Measurements from ENCODE around the gene SUSD1.

GRCh38 chr9:112033237-112034215 is 141.6 kb downstream of the SUSD1 start:
- TF ChIP-seq ZNF274 (CRISPR knock-in tag; IDR thresholded peaks at IDR 0.05): no peak
- no peak for TF ChIP-seq PCBP1 (IDR thresholded peaks at IDR 0.05; ENCODE audit: borderline replicate concordance, low read depth, low read length)
- no peak for TF ChIP-seq ZNF3 (CRISPR knock-in tag; IDR thresholded peaks at IDR 0.05)
- TF ChIP-seq FOXP1 (IDR thresholded peaks at IDR 0.05): no peak
- TF ChIP-seq FOXP1 (CRISPR knock-in tag; IDR thresholded peaks at IDR 0.05): peak; percentile 68
- TF ChIP-seq, protein P1, sequence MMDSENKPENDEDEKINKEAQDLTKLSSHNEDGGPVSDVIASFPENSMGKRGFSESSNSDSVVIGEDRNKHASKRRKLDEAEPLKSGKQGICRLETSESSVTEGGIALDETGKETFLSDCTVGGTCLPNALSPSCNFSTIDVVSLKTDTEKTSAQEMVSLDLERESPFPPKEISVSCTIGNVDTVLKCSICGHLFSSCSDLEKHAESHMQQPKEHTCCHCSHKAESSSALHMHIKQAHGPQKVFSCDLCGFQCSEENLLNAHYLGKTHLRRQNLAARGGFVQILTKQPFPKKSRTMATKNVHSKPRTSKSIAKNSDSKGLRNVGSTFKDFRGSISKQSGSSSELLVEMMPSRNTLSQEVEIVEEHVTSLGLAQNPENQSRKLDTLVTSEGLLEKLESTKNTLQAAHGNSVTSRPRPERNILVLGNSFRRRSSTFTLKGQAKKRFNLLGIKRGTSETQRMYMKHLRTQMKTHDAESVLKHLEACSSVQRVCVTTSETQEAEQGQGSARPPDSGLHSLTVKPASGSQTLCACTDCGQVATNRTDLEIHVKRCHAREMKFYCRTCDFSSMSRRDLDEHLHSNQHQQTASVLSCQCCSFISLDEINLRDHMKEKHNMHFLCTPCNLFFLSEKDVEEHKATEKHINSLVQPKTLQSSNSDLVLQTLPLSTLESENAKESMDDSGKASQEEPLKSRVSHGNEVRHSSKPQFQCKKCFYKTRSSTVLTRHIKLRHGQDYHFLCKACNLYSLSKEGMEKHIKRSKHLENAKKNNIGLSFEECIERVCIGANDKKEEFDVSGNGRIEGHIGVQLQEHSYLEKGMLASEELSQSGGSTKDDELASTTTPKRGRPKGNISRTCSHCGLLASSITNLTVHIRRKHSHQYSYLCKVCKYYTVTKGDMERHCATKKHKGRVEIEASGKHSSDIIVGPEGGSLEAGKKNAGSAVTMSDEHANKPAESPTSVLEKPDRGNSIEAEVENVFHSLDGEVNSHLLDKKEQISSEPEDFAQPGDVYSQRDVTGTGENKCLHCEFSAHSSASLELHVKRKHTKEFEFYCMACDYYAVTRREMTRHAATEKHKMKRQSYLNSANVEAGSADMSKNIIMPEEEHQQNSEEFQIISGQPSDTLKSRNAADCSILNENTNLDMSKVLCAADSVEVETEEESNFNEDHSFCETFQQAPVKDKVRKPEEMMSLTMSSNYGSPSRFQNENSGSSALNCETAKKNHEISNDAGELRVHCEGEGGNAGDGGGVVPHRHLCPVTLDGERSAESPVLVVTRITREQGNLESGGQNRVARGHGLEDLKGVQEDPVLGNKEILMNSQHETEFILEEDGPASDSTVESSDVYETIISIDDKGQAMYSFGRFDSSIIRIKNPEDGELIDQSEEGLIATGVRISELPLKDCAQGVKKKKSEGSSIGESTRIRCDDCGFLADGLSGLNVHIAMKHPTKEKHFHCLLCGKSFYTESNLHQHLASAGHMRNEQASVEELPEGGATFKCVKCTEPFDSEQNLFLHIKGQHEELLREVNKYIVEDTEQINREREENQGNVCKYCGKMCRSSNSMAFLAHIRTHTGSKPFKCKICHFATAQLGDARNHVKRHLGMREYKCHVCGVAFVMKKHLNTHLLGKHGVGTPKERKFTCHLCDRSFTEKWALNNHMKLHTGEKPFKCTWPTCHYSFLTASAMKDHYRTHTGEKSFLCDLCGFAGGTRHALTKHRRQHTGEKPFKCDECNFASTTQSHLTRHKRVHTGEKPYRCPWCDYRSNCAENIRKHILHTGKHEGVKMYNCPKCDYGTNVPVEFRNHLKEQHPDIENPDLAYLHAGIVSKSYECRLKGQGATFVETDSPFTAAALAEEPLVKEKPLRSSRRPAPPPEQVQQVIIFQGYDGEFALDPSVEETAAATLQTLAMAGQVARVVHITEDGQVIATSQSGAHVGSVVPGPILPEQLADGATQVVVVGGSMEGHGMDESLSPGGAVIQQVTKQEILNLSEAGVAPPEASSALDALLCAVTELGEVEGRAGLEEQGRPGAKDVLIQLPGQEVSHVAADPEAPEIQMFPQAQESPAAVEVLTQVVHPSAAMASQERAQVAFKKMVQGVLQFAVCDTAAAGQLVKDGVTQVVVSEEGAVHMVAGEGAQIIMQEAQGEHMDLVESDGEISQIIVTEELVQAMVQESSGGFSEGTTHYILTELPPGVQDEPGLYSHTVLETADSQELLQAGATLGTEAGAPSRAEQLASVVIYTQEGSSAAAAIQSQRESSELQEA (CRISPR knock-in tag; IDR thresholded peaks at IDR 0.05; ENCODE audit: not compliant biosample characterization): no peak
- TF ChIP-seq ZNF547 (CRISPR knock-in tag; IDR thresholded peaks at IDR 0.05): no peak
- no peak for TF ChIP-seq RFXAP (CRISPR knock-in tag; IDR thresholded peaks at IDR 0.05; ENCODE audit: borderline replicate concordance)
- peak; percentile 98 for TF ChIP-seq BCL6 (CRISPR knock-in tag; IDR thresholded peaks at IDR 0.05)
- TF ChIP-seq, protein P2, sequence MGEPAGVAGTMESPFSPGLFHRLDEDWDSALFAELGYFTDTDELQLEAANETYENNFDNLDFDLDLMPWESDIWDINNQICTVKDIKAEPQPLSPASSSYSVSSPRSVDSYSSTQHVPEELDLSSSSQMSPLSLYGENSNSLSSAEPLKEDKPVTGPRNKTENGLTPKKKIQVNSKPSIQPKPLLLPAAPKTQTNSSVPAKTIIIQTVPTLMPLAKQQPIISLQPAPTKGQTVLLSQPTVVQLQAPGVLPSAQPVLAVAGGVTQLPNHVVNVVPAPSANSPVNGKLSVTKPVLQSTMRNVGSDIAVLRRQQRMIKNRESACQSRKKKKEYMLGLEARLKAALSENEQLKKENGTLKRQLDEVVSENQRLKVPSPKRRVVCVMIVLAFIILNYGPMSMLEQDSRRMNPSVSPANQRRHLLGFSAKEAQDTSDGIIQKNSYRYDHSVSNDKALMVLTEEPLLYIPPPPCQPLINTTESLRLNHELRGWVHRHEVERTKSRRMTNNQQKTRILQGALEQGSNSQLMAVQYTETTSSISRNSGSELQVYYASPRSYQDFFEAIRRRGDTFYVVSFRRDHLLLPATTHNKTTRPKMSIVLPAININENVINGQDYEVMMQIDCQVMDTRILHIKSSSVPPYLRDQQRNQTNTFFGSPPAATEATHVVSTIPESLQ (CRISPR knock-in tag; conservative IDR thresholded peaks at IDR 0.05): no peak
- no peak for TF ChIP-seq POLR2AphosphoS5 (IDR thresholded peaks at IDR 0.05; ENCODE audit: low read depth, low read length)
- TF ChIP-seq, protein P3, sequence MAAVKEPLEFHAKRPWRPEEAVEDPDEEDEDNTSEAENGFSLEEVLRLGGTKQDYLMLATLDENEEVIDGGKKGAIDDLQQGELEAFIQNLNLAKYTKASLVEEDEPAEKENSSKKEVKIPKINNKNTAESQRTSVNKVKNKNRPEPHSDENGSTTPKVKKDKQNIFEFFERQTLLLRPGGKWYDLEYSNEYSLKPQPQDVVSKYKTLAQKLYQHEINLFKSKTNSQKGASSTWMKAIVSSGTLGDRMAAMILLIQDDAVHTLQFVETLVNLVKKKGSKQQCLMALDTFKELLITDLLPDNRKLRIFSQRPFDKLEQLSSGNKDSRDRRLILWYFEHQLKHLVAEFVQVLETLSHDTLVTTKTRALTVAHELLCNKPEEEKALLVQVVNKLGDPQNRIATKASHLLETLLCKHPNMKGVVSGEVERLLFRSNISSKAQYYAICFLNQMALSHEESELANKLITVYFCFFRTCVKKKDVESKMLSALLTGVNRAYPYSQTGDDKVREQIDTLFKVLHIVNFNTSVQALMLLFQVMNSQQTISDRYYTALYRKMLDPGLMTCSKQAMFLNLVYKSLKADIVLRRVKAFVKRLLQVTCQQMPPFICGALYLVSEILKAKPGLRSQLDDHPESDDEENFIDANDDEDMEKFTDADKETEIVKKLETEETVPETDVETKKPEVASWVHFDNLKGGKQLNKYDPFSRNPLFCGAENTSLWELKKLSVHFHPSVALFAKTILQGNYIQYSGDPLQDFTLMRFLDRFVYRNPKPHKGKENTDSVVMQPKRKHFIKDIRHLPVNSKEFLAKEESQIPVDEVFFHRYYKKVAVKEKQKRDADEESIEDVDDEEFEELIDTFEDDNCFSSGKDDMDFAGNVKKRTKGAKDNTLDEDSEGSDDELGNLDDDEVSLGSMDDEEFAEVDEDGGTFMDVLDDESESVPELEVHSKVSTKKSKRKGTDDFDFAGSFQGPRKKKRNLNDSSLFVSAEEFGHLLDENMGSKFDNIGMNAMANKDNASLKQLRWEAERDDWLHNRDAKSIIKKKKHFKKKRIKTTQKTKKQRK (IDR thresholded peaks at IDR 0.05; ENCODE audit: low read length): no peak
- no peak for TF ChIP-seq NR2C2 (CRISPR knock-in tag; IDR thresholded peaks at IDR 0.05; ENCODE audit: borderline replicate concordance)
- no peak for TF ChIP-seq NBN (conservative IDR thresholded peaks at IDR 0.05)

Measured in HepG2 (cell line).